DMS114 treated with DMSO at 0.1 percent for 48 hours (cell line): ENCODE data around the gene TBC1D10A.
"Not testable (repeated sequence)": the region's sequence is repeated elsewhere in the genome, so short reads cannot be mapped to it uniquely, and the experiment has no call there.

Source experiments
- DNase-seq: peaks from one replicate; lab custom pipeline; 2025; ENCODE audit not compliant: unreplicated experiment; lab: John Stamatoyannopoulos, UW

Gene TBC1D10A

DNA sequence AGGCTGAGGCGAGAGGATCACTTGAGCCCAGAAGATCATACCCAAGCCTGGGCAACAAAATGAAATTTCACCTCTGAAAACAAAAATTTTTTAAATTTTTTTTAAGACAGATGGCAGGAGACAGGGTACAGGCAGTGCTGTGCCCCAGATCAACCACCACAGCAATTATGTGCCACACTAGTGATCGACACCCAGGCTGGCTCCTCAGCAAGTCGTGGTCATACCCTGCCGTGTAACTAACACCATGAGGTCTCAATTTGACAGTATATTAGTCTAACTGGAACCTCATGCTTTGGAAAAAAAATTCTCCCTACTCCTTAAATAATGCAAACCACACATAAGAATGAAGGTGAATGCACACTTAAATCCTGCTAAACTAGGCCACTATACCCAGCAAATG is 21.7 kb upstream of the TBC1D10A start:
- no peak for DNase-seq

DNA sequence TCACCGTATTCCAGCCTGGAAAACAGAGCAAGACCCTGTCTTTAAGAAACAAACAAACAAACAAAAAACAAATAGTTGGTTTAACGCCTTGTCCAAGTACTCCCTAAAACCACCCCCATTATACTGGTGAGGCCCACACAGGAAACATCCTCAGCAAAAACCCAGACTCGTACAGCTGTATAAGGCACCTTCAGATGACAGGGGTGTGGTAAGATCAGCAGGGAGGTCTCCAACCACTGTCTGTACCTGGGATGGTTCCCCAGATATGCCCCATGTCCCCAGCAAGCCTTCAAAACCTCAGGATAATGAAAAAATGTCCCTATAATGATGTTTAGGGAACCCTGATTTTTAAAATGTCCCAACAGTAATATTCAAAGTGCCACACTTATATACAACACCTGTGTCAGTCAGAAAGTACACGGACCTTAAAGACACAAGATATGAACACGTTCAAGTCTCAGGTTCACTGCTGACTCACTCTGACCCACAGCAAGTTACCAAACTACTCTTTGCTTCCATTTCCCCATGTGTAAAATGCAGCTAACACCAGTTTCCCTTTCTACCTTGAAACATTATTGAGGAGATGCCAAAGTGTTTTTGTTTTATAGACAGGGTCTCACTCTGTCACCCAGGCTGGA is 20.6 kb upstream of the TBC1D10A start:
- no peak for DNase-seq

DNA sequence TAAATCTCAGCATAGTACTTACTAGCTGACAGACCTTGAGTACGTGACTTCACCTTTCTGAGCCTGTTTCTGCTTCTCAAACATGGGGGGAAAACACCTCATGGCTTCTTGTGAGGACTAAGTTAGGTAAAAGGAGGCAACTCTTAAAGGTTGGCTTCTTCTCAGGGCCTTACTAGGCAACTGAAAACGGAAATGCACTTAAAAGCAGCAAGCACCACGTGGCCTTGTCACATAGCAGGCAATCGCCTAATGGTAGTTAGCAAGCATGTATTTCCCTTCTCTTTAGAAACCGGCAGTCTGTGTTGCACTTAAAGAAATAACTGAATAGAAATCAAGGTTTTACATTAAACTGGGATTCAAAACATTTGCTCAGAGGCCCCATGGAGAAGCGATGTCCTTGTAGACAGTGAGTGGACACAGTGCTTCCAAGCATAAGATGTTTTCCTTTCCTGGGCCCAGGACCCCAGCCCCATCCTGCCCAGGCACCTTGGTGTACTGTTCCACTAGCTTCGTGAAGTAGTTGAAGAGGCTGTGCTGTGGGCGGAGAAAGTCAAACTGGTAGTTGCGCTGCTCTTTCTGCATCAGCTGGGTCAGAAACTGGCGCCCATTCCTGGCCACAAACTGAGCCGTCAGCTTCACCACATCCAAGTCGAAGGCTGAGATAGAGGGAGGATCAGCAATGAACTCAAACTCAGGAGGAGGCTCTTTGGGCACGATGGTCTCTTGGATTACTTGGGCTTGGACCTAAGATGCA is 17.9 kb upstream of the TBC1D10A start:
- no peak for DNase-seq

DNA sequence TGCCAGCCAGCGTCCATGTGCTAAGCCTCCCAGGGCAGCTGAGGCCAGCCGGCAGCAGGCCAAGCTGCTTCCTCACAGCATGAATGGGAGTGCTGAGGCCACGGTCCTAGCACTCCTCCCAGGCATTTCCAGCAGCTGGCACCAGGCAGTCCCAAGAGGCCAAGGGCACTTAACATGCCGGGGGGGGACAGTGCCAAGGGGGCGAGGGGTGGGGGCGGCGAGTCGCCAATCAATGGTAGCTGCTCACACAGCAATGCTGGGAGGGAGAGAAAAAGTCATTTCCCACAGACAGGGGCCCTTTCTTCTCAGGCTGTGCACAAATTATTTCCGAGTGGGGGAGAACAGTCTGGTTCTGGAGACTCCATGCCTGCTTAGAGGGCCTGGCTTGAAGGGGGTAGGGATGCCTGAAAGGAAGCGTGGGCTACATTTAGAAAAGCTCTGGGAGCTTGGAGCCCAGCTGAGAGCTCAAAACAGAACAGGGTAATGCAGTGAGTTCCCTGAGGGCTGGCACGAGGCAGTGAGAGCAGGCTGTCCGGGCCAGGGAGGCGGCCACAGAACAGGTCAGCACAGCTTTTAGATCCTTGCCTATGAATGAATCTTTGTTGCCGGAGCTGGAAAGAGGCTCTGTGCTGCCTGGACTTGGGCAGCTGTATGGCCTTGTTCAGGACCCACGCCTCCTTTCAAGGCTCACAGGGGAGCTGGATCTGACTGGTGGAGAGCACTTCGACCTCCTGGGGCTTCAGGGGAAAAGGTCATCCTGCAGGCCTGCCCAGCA is 14.4 kb upstream of the TBC1D10A start:
- no peak for DNase-seq

DNA sequence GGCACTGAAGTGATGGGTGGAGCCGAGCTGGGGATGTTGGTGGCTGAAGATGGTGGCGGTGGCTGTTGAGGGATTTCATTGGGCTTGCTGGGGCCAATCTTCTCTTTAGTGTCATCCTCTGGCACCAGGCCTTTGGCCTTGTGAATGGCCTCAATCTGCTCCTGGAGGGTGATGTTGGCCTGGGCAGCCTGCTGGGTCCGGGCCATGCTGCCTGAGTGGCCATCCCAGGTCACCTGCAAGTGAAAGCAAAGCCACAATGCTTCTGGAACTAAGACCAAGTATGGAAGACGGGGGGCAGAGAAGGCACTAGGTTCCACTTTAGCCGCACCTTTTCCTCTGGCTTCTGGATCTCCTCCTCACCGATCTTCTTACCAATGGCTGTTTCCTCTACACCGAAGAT is 12.1 kb upstream of the TBC1D10A start:
- no peak for DNase-seq

DNA sequence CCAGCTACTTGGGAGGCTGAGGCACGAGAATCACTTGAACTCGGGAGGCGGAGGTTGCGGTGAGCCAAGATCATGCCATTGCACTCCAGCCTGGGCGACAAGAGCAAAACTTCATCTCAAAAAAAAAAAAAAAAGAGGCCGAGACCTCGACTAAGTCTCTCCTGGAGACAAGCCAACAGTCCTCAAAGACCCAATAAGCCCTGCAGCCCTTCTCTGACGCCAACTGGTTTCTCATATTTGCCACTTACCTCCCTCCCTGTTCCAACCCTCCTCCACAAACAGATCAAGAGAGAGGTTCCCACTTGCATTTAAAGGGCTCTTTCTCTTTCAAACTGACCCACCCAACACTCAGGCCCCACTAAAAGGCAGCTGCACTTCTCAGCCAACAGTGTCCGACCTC is 11.6 kb upstream of the TBC1D10A start:
- not testable (repeated sequence) for DNase-seq

DNA sequence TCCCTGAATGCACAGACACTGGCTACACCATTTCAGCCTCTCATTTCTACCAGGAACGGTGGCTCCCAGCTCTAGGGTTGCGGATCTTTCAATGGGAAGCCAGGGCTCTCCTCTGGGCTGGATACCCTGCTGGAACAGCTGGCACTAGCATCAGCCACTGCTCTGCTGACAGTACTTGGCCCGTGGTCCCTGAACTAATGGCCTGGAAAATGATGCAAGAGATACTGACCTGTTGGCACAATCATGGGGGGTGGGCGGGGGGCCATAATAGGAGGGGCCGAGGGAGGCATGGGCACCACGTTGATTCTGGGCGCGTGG is 10.7 kb upstream of the TBC1D10A start:
- no peak for DNase-seq

DNA sequence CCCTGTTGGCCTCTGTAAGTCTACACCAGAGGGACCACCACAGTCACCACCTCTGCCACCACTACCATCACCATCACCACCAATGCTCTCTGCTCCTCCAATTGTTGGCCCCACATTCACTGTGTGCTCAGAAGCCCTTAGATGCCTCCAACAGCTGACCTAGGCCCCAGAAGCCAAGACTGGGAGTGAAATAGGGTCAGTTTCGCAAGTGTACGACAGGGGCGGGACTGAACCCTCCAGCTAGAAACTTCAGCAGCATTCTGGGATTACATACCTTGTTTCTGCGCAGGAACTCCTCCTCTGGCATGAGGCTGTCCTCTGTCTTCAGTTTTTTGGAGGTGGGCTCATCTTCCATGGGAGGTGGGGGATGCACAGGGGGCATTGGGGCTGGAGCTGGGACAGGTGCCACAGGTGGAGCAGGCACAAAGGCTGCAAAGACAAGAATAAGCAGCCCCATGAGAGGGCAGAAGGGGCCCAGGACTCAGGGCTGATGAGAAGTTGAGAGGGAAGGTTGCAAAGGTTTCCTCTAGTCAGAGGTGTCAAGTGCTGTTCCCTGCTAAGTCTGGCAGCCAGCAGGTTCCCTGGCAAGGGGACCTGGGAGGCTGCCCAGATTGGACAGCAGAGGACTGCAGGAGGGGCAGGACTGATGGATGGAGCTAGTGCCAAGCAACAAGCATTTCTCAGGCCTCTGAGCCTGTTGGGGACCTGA is 10.2 kb upstream of the TBC1D10A start:
- no peak for DNase-seq

DNA sequence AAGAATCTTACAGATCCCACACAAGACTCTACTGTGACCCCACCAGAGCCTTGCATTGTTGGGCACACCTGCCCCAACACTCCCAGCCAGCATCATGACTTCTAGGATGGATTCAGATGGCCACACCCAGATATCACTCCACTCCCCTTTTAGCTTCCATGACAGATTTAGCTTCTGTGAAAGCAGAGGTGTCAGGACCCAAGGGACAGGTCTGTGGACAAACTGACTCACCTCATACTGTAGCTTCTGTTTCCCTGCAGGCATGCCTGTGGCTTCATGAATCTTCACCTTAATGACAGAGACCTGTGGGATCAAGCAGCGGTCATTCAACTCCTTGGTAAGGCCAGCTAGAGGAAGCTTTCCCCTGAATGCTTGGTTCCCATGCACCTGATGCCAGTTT is 8.5 kb upstream of the TBC1D10A start:
- no peak for DNase-seq

DNA sequence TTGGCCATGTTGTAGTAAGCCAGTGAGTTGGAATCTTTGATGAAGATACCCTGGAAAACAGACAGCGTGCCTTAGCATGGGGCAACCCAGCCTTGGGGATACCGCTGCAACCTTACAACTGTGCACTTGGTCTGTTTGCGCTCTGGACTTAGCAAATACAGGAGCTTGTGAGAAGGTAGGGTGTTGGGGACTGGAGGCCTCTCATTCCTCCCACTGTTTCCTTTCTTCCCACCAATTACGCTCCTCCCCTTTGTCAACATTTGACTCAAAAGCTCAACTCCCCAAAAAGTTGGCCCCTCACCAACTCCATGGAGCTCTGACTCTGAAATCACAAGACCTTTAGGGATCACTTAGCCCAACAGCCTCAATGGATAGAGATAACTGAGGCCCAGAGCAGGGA is 7.9 kb upstream of the TBC1D10A start:
- DNase-seq, result no peak

DNA sequence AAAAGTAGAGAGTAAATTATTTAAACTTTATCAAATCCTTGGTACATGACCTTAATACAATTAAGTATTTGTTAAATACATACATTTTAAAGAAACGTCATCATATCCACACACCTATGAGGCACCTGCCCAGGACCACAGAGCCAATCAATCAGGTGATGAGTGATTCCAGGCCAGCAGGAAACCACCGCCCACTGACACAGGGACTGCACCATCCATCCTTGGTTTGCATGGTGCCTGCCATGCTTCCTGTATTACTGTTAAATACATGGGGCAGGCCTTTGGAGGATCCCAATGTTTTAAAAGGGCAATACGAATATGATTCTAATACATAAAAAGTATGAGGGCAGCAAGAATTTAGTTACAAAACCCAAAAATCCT is 7.0 kb upstream of the TBC1D10A start:
- no peak for DNase-seq

DNA sequence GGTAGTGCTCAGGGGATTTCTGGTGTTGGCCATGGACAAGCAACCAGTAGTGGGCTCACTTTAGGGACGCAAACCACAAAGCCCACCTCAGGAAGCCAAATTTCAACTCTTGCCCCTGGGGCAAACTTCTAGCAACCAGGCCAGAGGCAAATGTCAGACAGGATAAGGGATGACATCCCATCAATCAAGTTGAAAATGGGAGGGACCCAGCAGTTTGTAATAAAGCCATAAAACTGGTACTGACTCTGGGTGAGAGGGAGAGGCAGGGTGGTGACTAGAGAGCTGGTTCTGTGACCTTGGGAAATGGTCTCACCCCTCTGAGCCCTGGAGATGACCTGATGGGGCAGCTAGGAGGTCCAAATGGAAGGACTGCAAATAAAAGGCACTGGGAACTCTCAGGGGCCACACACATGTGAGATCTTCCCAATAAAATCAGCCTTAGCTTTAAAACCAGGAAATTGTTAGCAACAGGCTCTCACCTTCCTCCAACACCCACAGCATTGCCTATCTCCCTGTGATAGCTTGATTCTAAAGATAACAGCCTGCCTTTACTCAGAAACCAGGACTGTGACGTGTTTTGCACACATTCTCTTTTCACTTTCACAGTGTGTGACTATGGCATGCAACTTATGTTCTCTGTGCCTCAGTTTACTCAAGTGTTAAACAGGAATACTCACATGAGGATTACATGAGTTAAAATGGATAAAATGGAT is 6.4 kb upstream of the TBC1D10A start:
- DNase-seq, result no peak

DNA sequence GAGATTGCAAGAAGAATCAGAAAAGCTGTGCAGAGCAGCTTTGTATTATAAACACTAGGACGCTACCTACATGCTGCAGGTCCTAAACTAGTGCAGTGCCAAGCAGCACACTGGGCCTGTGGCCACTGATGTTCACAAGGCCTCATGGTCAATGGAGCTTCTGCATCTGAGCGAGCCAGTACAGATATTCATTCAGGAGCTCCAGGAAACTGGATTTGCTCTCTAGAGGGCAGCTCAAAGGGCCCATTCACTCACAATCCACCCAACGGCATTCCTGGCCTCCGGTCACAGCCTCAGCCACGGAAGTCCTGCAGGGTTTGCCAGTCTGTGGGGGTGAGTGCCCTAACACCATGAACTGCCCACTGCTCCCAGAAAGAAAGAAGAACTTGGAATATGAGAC is 5.8 kb upstream of the TBC1D10A start:
- no peak for DNase-seq

DNA sequence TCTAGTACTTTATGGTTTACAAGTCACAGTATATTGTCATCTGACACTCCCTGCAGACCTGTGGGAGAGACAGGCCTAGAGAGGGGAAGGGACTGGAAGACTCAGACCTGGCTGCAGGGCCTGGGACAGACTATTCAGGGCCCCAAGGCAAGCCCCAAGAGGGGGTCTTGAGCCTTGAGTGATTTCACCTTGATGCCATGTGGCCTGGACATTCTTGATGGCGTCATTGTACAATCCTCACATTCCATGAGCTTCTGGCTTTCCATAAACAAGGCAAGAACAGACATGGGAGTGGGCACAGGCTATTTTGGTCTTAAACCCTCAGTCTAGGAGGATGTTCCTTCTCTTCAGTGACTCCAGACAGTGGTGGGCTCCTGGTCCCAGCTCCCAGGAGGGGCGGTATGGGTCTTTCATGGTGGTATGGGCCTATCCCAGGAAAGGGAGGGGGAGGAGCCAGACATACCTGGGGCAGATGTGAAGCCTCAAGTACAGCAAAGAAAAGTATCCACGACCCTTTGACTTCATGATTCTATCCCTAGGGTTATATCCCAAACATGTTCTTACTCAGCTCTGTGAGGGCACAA is 1.8 kb upstream of the TBC1D10A start:
- DNase-seq, result no peak

DNA sequence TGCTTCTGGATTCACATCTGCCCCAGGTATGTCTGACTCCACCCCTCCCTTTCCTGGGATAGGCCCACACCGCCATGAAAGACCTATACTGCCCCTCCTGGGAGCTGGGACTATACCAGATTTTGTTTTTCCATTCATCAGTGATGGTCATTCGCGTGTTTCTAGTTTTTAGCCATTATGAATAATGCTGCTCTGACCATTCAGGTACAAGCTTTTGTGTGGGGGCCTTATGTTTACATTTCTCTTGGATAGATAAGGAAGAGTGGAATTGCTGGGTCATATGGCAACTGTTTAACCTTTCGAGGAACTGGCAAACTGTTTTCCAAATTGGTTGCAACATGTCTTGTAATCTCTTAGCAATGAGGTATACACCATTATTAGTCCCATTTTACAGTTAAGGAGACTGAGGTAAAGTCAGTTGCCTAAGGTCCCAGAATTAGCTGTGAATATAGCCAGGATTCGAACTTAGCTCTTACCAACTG is 1.2 kb upstream of the TBC1D10A start:
- DNase-seq, result no peak

DNA sequence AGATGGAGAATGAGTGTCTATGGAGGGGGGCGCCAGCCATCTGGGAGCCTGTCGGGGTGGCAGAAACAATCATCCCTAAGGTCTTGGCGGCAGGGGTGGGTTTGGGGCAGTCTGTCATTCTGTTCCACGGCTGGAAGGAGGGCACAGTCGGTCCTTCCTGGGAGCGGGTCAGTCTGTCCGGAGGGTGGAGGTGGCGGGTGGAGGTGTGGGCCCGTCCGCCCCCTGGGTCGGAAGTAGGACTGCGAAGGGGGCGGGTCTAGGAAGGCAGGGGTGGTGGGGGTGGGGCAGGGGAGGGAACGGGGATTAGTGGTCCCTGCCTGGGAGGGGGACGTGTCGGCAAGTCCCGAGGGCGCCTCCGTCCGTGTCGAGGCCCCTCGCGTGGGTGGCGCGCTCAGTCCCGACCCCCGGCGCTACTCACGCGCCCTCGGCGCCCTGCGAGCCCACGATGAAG is 461 bp downstream of the TBC1D10A start:
- no peak for DNase-seq

DNA sequence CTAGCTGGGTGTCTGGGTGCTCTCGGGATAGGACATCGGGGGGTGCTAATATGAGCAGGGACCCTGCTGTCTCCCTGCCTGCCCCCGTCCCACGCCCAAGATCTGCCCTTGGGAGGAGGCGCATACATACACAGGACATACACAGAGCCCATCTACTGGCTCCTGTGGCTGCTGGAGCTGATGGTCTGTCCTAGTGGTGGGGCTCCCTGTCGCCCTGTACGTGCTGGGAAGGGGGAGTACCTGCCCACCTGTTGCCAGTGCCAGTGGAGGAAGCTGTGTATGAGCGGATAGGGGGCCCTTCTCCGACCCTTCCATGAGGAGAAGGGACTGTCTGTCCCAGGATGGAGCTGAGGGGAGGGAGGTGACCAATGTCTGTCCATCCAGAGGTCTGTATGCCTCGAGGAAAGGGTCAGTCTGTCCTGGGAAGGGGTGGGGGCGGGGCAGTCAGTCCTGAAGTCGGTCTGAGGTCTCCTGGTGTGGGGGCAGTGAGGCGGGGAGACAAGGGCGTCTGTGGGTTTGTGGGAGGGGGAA is 952 bp downstream of the TBC1D10A start:
- DNase-seq, result no peak

DNA sequence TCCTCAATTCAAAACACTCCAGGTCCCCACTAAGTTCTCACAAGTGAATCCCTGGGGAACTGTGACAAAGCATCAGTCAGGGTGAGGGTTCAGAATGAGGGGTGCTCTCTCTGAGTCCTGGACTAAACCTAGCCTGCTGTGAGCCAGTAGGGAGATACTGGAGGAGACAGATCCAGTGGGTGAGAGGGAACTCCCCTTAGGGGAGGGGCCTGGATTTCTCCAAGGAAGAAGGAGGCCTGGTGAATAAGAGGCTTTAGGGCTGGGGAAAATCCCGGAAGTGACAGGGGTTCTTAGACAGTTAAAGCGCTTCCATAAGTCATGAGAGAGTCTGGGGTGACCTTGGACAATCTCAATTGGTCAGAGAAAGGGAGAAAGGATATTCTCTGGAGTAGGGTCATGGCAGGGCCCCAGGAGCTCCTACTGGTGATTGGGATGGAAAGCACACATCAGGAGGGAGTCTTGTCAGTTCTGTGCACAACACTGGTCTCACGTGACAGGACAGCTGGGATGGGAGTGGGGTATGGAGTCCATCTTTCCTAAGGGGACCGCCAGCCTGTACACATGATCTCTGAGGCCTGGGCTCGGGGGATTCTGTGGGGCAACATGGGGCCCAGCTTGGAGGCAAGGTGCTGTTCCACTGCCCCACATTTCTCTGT is 1.5 kb downstream of the TBC1D10A start:
- no peak for DNase-seq

DNA sequence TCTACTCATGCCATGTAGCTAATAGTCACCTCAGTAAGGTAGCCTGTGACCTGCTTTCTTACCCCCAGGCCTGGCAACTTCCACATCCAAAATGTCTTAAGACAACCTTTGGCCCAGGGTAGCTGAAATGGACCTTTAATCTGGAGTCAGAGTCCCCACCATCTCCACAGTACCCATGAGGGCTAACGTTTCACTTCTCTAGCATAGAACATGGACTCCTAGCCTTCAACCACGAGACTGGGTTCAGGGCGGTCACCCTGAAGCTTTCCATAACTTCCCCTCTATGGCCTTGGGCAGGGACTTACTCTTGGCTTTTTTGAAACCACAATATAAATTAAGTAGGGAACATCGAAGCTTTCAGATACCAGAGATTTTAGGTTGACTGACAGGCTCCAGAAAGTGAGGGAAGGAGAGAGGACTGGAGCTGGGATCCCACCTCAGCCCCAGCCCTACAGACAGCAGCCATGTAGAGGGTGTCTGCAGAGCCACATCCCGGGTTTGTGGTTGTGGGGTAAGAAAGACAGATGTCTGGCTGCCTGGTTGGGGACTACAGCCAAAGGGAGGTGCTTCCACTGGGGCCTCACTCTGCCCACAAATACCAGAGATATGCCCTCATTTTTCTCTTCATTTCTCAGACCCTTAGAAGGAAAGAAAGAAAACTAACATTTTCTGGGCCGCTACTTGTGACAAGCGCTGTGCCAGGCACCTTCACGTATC is 2.6 kb downstream of the TBC1D10A start:
- no peak for DNase-seq
